AG04450 (cell line): ENCODE measurements around the gene SMARCB1. TPM values are rescaled to one million over a fixed set of nuclear protein-coding genes. Genes with fewer than 3 reads are reported as not detected.

ENCODE experiments used
- CTCF ChIA-PET: fragments of 300-600, 350-600 bp; formaldehyde crosslinking; extraction: SDS; loops from one replicate; lab custom pipeline; 2022; ENCODE audit warnings: antibody characterized with exemption, inconsistent platforms; lab: Charles Lee
- POLR2A ChIA-PET: fragments of 350-600 bp; formaldehyde crosslinking; extraction: SDS; loops from one replicate; lab custom pipeline; 2021; ENCODE audit warnings: antibody characterized with exemption, inconsistent platforms; lab: Yijun Ruan, JAX
- DNase-seq: peaks from one replicate; pipeline ENCODE4 v3.0.0-alpha.2; 2011; ENCODE audit warnings: low read depth, low spot score
- H3K27ac ChIP-seq: one replicate; pipeline ENCODE4 v1.5.1; 2012; ENCODE audit warnings: low read depth, low read length, control low read depth
- H3K27me3 ChIP-seq: one replicate; pipeline ENCODE4 v1.6.0; 2012; ENCODE audit warnings: low read length; ENCODE audit not compliant: control insufficient read depth, insufficient read depth
- H3K4me3 ChIP-seq: 2 replicates; pipeline ENCODE4 v1.5.1; 2011; ENCODE audit warnings: mild to moderate bottlenecking, low read depth, low read length, control low read depth
- H3K9me3 ChIP-seq: 2 replicates; pipeline ENCODE4 v1.5.1; 2012; ENCODE audit warnings: low read length; ENCODE audit not compliant: control insufficient read depth, insufficient read depth
- CTCF ChIP-seq: IDR thresholded peaks from 2 replicates; pipeline ENCODE4 v1.5.1; 2011; ENCODE audit warnings: low read depth, low read length, control low read depth, inconsistent platforms
- polyA plus RNA-seq: library from polyadenylated mRNA; depleted of rRNA; stranded (reverse); fragments of >200 nt; gene quantifications from 2 replicates; pipeline ENCODE4 v1.2.3, GENCODE V29; 2011

Gene SMARCB1
- polyA plus RNA-seq, 1 experiment = 180 TPM

GRCh38 chr22:23774114-23774921 lies 12.4 kb upstream of the SMARCB1 start:
- H3K4me3 ChIP-seq = no peak overlapping the region
- ChIA-PET POLR2A (interaction anchor here (1.1 to 1.2 kb wide), 2 partner anchors 23 to 83 kb away, joined by 3 to 4 read pairs; partner anchors contain the start of gene ZNF70), CTCF (interaction anchor here (1.0 to 1.6 kb wide), 2 partner anchors 75 to 119 kb away, joined by 3 to 11 read pairs; no protein-coding TSS in a partner anchor)
- DNase-seq = no peak
- no peaks in the 10 kb centered on the region for H3K27me3 ChIP-seq
- H3K27ac ChIP-seq = no peak overlapping the region
- H3K9me3 ChIP-seq = no peaks in the 10 kb centered on the region; the same call in 1 of the 2 replicates
- no peak for TF ChIP-seq CTCF

- no peak overlapping the region for H3K4me3 ChIP-seq
- H3K27me3 ChIP-seq = no peaks in the 10 kb centered on the region
- H3K9me3 ChIP-seq = no peaks in the 10 kb centered on the region; the same call in 1 of the 2 replicates
- no peak overlapping the region for H3K27ac ChIP-seq
- POLR2A ChIA-PET = interaction anchor here (0.6 to 1.2 kb wide), 3 partner anchors 24 to 471 kb away, joined by 3 to 4 read pairs (median 3); partner anchors contain the start of gene ZNF70
- no peak for TF ChIP-seq CTCF
- no peak for DNase-seq
- CTCF ChIA-PET = interaction anchor here (1.0 to 1.6 kb wide), 2 partner anchors 75 to 118 kb away, joined by 3 to 11 read pairs; no protein-coding TSS in a partner anchor
Observed at GRCh38 chr22:23774922-23775436, 11.8 kb upstream of the SMARCB1 start.

- Histone ChIP-seq H3K27ac (no peak overlapping the region), H3K27me3 (no peaks in the 10 kb centered on the region), H3K9me3 (no peaks in the 10 kb centered on the region; the same call in 1 of the 2 replicates), H3K4me3 (no peak overlapping the region)
- ChIA-PET POLR2A (interaction anchor here (0.6 kb wide), 1 partner anchor 472 kb away, joined by 3 read pairs; no protein-coding TSS in a partner anchor), CTCF (interaction anchor here (1.6 kb wide), 1 partner anchor 74 kb away, joined by 11 read pairs; no protein-coding TSS in a partner anchor)
- no peak for DNase-seq
- TF ChIP-seq CTCF = no peak
Observed at GRCh38 chr22:23775779-23776375, 10.9 kb upstream of the SMARCB1 start.

- H3K27me3 ChIP-seq = no peaks in the 10 kb centered on the region
- H3K9me3 ChIP-seq = no peaks in the 10 kb centered on the region; the same call in 1 of the 2 replicates
- no peak overlapping the region for H3K4me3 ChIP-seq
- H3K27ac ChIP-seq = no peak overlapping the region
- no peak for DNase-seq
- POLR2A ChIA-PET = interaction anchor here (0.7 to 1.5 kb wide), 2 partner anchors 9 to 15 kb away, joined by 3 to 5 read pairs; partner anchors contain the start of gene SMARCB1
- TF ChIP-seq CTCF = no peak
- CTCF ChIA-PET = interaction anchor here (1.1 to 1.5 kb wide), 2 partner anchors 9 to 10 kb away, joined by 3 read pairs; partner anchors contain the start of gene CHCHD10
Observed at GRCh38 chr22:23777776-23778576, 8.8 kb upstream of the SMARCB1 start.
